ENCODE results near the gene SCARB1.

DNA sequence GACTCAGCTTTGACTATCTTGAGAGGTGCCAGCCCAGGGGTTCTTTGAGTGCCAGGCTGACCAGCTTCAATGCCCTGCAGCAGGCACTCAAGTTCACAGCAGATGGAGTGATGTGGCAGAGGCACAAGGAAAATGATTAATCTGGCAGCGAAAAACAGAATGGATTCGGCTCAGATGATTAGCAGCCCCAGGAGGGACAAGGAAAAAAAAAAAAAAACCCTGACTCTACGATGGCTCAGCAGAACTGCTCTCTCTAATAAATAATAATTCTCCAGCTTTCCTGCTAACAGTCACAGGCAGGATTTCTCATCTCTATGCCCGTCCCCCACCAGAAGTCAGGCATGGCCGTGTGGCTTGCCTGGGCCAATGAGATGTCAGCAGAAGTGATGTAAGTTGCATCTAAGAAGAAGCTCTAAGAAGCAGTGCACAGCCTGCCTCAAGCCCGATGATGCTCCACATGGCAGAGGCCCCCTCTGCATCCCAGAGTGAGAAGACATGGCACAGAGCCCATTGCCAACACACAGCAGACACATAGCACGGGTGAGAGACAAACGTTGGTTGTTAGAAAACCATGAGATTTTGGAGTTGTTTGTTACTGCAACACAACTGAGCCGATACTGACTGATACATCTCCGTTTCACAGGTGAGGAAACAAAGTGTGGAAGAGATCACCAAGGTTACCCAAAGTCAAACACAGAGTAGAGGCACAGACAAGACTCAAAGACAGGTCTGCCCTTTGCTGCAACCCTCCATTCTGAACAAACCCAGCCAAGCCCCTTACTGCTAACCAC lies 111.0 kb downstream of the SCARB1 start:
- TF ChIP-seq, protein P1, sequence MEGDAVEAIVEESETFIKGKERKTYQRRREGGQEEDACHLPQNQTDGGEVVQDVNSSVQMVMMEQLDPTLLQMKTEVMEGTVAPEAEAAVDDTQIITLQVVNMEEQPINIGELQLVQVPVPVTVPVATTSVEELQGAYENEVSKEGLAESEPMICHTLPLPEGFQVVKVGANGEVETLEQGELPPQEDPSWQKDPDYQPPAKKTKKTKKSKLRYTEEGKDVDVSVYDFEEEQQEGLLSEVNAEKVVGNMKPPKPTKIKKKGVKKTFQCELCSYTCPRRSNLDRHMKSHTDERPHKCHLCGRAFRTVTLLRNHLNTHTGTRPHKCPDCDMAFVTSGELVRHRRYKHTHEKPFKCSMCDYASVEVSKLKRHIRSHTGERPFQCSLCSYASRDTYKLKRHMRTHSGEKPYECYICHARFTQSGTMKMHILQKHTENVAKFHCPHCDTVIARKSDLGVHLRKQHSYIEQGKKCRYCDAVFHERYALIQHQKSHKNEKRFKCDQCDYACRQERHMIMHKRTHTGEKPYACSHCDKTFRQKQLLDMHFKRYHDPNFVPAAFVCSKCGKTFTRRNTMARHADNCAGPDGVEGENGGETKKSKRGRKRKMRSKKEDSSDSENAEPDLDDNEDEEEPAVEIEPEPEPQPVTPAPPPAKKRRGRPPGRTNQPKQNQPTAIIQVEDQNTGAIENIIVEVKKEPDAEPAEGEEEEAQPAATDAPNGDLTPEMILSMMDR (IDR thresholded peaks at IDR 0.05): no peak
- TF ChIP-seq POLR2AphosphoS5 (IDR thresholded peaks at IDR 0.05; ENCODE audit: low read depth, low read length) (no peak), SIN3A (IDR thresholded peaks at IDR 0.05; ENCODE audit: borderline replicate concordance, insufficient read depth, low read depth, low read length) (no peak)
- TF ChIP-seq, protein P2, sequence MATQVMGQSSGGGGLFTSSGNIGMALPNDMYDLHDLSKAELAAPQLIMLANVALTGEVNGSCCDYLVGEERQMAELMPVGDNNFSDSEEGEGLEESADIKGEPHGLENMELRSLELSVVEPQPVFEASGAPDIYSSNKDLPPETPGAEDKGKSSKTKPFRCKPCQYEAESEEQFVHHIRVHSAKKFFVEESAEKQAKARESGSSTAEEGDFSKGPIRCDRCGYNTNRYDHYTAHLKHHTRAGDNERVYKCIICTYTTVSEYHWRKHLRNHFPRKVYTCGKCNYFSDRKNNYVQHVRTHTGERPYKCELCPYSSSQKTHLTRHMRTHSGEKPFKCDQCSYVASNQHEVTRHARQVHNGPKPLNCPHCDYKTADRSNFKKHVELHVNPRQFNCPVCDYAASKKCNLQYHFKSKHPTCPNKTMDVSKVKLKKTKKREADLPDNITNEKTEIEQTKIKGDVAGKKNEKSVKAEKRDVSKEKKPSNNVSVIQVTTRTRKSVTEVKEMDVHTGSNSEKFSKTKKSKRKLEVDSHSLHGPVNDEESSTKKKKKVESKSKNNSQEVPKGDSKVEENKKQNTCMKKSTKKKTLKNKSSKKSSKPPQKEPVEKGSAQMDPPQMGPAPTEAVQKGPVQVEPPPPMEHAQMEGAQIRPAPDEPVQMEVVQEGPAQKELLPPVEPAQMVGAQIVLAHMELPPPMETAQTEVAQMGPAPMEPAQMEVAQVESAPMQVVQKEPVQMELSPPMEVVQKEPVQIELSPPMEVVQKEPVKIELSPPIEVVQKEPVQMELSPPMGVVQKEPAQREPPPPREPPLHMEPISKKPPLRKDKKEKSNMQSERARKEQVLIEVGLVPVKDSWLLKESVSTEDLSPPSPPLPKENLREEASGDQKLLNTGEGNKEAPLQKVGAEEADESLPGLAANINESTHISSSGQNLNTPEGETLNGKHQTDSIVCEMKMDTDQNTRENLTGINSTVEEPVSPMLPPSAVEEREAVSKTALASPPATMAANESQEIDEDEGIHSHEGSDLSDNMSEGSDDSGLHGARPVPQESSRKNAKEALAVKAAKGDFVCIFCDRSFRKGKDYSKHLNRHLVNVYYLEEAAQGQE (IDR thresholded peaks at IDR 0.05; ENCODE audit: insufficient read depth in 1 of 2, low read depth in 2 of 2, low read length in 1 of 2): no peak

Measured in Panc1 (cell line).